MM.1S (cell line): ENCODE measurements around the gene NPHS1.

Experiments
- DNase-seq: peaks from one replicate; pipeline ENCODE4 v3.0.0-alpha.2; 2015
- H2AFZ ChIP-seq: fragments of 300-600 bp; sonication (generic); 2 replicates; pipeline ENCODE4 v1.6.0; 2016; ENCODE audit warnings: antibody characterized with exemption, low read length
- H3F3A ChIP-seq: fragments of 300-600 bp; sonication (generic); 2 replicates; pipeline ENCODE4 v1.6.1; 2016; ENCODE audit warnings: mild to moderate bottlenecking, antibody characterized with exemption, low read length, moderate library complexity, mixed read lengths; ENCODE audit not compliant: insufficient read depth
- H3K27ac ChIP-seq: fragments of 300-600 bp; sonication (generic); 2 replicates; pipeline ENCODE4 v1.5.1; 2016; ENCODE audit warnings: mild to moderate bottlenecking, low read length
- H3K27me3 ChIP-seq: fragments of 300-600 bp; sonication (generic); replicated peaks from 2 replicates; pipeline ENCODE4 v1.6.0; 2016; ENCODE audit warnings: low read length; ENCODE audit not compliant: insufficient read depth
- H3K36me3 ChIP-seq: fragments of 300-600 bp; sonication (generic); replicated peaks from 2 replicates; pipeline ENCODE4 v1.6.1; 2016; ENCODE audit warnings: mild to moderate bottlenecking, low read length, mixed read lengths; ENCODE audit not compliant: insufficient read depth
- H3K4me1 ChIP-seq: fragments of 300-600 bp; sonication (generic); 2 replicates; pipeline ENCODE4 v1.6.1; 2016; ENCODE audit warnings: low read length, mixed read lengths
- H3K4me2 ChIP-seq: fragments of 300-600 bp; sonication (generic); 2 replicates; pipeline ENCODE4 v1.6.0; 2016; ENCODE audit warnings: low read depth, low read length
- H3K4me3 ChIP-seq: fragments of 300-600 bp; sonication (generic); 2 replicates; pipeline ENCODE4 v1.5.1; 2016; ENCODE audit warnings: low read length, mixed read lengths
- H3K79me2 ChIP-seq: fragments of 300-600 bp; sonication (generic); 2 replicates; pipeline ENCODE4 v1.6.1; 2016; ENCODE audit warnings: mixed run types, low read length, mixed read lengths
- H3K9ac ChIP-seq: fragments of 300-600 bp; sonication (generic); 2 replicates; pipeline ENCODE4 v1.6.1; 2016; ENCODE audit warnings: low read length, mixed read lengths
- H3K9me2 ChIP-seq: fragments of 300-600 bp; sonication (generic); replicated peaks from 2 replicates; pipeline ENCODE4 v1.6.1; 2016; ENCODE audit warnings: mild to moderate bottlenecking, low read length, mixed read lengths; ENCODE audit not compliant: insufficient read depth
- H3K9me3 ChIP-seq: fragments of 300-600 bp; sonication (generic); replicated peaks from 2 replicates; pipeline ENCODE4 v1.6.1; 2016; ENCODE audit warnings: mild to moderate bottlenecking, low read length, mixed read lengths; ENCODE audit not compliant: insufficient read depth
- H4K20me1 ChIP-seq: fragments of 300-600 bp; sonication (generic); 2 replicates; pipeline ENCODE4 v1.6.1; 2016; ENCODE audit warnings: mild to moderate bottlenecking, low read length, moderate library complexity, mixed read lengths; ENCODE audit not compliant: insufficient read depth
- EZH2 ChIP-seq: fragments of 300-600 bp; sonication (generic); optimal IDR thresholded peaks from 2 replicates; pipeline ENCODE3; 2017; ENCODE audit warnings: low read depth, mild to moderate bottlenecking, antibody characterized with exemption, low read length, mixed read lengths
- EZH2phosphoT487 ChIP-seq: fragments of 300-600 bp; sonication (generic); IDR thresholded peaks from 2 replicates; pipeline ENCODE4 v1.6.1; 2018; ENCODE audit warnings: antibody characterized with exemption, low read length
- TF ChIP-seq, protein P1 (sequence below): fragments of 300-600 bp; sonication (generic); IDR thresholded peaks from 2 replicates; pipeline ENCODE4 v1.5.1; 2016; ENCODE audit warnings: antibody characterized with exemption, low read length, mixed read lengths

NPHS1 gene

DNA sequence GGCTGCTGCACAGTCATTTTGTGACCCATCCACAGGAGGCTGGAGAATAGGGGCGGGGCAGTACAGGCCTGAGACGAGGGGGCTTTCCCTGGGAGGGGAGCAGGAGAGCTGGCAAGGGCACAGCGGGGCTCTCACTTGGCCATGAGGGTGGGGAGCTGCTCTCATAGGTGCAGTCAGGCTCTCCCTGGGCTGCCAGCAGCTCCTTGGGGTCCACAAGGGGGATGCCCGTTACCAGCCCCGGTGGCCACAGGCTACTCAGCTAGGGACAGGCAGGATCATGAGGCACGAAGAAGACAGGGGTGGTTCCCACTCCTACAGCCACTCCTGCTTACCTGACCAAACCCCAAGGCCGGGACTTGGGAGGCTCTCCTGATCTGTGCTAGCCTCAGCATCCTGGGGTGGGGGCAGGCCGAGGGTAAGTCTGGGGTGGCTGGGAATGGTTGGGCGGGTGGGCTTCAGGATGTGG, 60.5 kb downstream of the NPHS1 start:
- Histone ChIP-seq H3K79me2 (no peaks in the 10 kb centered on the region), H3F3A (no peaks in the 10 kb centered on the region), H2AFZ (no peak overlapping the region), H3K4me3 (no peak overlapping the region), H3K4me2 (no peak overlapping the region), H3K9ac (no peak overlapping the region), H3K4me1 (no peaks in the 10 kb centered on the region), H4K20me1 (no peaks in the 10 kb centered on the region), H3K36me3 (no peaks in the 10 kb centered on the region), H3K27ac (no peak overlapping the region), H3K27me3 (peaks cover 38% of the 10 kb centered on the region), H3K9me3 (no peaks in the 10 kb centered on the region), H3K9me2 (no peaks in the 10 kb centered on the region)
- TF ChIP-seq EZH2 (no peak), EZH2phosphoT487 (no peak)
- TF ChIP-seq, protein P1, sequence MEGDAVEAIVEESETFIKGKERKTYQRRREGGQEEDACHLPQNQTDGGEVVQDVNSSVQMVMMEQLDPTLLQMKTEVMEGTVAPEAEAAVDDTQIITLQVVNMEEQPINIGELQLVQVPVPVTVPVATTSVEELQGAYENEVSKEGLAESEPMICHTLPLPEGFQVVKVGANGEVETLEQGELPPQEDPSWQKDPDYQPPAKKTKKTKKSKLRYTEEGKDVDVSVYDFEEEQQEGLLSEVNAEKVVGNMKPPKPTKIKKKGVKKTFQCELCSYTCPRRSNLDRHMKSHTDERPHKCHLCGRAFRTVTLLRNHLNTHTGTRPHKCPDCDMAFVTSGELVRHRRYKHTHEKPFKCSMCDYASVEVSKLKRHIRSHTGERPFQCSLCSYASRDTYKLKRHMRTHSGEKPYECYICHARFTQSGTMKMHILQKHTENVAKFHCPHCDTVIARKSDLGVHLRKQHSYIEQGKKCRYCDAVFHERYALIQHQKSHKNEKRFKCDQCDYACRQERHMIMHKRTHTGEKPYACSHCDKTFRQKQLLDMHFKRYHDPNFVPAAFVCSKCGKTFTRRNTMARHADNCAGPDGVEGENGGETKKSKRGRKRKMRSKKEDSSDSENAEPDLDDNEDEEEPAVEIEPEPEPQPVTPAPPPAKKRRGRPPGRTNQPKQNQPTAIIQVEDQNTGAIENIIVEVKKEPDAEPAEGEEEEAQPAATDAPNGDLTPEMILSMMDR: no peak
- no peak for DNase-seq

DNA sequence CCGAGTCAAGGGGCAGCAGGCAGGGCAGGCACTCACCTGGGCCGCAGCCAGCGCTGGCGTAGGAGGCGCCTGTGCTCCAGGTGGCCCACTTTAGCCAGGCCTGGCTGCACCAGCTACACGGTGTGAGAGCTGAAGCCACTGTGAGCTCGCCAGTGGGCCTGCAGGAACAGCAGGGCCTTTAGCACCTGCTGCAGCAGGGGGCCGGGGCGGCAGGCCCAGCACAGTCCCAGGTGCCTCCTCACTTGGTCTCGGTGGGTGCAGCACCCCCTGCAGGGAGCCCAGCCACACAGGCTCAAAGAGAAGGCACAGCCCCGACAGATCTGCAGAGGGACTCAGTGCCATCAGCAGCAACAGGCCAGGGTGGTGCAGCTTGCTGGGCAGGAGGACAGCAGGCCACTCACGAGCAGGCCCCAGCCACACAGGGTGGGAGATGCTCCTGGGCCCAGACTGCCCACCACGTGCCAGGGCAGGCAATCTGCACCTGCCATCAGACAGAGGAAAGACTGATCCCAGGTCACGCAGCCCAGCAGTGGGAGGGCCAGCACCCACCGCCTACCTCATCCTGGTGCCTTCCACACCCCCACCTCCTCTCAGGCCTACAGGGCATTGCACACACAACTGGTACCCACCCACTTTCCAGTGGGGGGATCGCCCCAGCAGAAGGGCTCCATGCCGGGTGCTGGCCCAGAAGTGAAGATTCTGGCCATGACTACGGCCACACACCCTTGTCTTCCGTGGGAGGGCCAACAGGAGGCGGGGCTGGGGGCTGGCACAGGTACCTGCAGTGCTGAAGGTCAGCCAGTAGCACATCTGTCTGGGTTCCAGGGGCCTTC, 61.1 kb downstream of the NPHS1 start:
- Histone ChIP-seq H3K9ac (no peak overlapping the region), H3K9me3 (no peaks in the 10 kb centered on the region), H3K4me1 (no peaks in the 10 kb centered on the region), H4K20me1 (no peaks in the 10 kb centered on the region), H2AFZ (no peak overlapping the region), H3K27ac (no peak overlapping the region), H3K36me3 (no peaks in the 10 kb centered on the region), H3K79me2 (no peaks in the 10 kb centered on the region), H3K27me3 (peaks cover 32% of the 10 kb centered on the region), H3K9me2 (no peaks in the 10 kb centered on the region), H3F3A (no peaks in the 10 kb centered on the region), H3K4me2 (no peak overlapping the region), H3K4me3 (no peak overlapping the region)
- DNase-seq: no peak
- no peak for TF ChIP-seq EZH2phosphoT487
- TF ChIP-seq, protein P1: peak; percentile 9; the same call in 1 of the 2 replicates

DNA sequence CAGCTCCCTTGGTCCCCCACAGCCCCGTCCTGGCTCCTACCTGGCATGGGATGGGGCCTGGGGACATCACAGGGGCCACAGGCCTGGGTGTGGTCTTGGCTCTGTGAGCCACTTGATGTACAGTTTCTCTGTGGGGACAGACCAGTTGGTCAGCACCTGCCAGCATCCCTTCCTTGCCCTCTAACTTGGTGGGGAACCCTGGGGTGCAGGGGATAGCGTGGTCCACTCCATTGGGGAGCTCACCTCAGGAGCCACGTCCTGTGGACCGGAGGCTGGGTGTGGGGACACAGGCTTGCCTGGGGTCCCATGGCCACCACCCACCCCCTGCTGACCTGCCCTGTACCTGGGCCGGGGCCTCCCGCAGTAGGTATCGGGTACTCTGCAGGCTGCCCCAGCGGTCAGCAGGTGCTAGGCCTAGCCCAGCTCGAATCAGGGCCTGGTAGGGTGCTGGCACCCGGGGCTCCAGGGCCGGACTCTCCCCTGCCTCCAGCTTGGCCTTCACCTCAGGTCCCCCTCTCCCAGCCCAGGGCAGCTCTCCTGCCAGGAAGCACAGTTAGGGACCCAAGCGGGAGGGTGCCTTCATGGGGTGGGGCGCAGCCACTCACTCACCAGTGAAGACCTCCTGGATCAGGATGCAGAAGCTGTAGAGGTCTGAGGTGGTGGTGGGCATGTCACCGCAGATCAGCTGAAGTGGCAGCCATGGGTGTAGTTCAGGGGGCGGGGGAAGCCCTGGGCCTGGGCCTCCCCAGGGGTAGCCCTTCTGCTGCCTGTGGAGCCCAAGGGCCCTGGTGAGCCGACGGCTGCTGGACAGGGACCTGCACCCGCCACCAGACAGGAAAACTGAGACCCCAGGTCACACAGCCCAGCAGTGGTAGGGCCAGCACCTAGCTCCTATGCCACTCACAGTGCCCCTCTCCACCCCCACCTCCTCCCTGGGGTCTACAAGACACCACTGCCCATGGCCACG, 62.0 kb downstream of the NPHS1 start:
- no peaks in the 10 kb centered on the region for H3F3A ChIP-seq
- H2AFZ ChIP-seq: no peak overlapping the region
- H3K36me3 ChIP-seq: no peaks in the 10 kb centered on the region
- DNase-seq: no peak
- H3K9me3 ChIP-seq: no peaks in the 10 kb centered on the region
- H3K79me2 ChIP-seq: no peaks in the 10 kb centered on the region
- H3K4me3 ChIP-seq: no peak overlapping the region
- H3K27me3 ChIP-seq: peaks cover 23% of the 10 kb centered on the region
- no peak overlapping the region for H3K4me2 ChIP-seq
- TF ChIP-seq, protein P1: no peak
- no peak for TF ChIP-seq EZH2
- TF ChIP-seq EZH2phosphoT487: no peak
- H4K20me1 ChIP-seq: no peaks in the 10 kb centered on the region
- no peak overlapping the region for H3K9ac ChIP-seq
- H3K9me2 ChIP-seq: no peaks in the 10 kb centered on the region
- no peaks in the 10 kb centered on the region for H3K4me1 ChIP-seq
- no peak overlapping the region for H3K27ac ChIP-seq
